Tongue (tissue), 2 donors: ENCODE results near the gene OPA1. TPM values are rescaled to one million over a fixed set of nuclear protein-coding genes. Genes with fewer than 3 reads are reported as not detected.

Experiments
- DNase-seq: peaks from one replicate; pipeline ENCODE4 v3.0.0-alpha.2; 2015
- total RNA-seq: library from RNA; depleted of rRNA; stranded (reverse); fragments of >200 nt; gene quantifications from one replicate; pipeline ENCODE4 v1.2.3, GENCODE V29; 2014

The OPA1 gene
- total RNA-seq, 1 donor from 2014 or later = 85.6 TPM

GRCh38 chr3:193650585-193650984, 57.6 kb downstream of the OPA1 start:
- no peak for DNase-seq

DNA sequence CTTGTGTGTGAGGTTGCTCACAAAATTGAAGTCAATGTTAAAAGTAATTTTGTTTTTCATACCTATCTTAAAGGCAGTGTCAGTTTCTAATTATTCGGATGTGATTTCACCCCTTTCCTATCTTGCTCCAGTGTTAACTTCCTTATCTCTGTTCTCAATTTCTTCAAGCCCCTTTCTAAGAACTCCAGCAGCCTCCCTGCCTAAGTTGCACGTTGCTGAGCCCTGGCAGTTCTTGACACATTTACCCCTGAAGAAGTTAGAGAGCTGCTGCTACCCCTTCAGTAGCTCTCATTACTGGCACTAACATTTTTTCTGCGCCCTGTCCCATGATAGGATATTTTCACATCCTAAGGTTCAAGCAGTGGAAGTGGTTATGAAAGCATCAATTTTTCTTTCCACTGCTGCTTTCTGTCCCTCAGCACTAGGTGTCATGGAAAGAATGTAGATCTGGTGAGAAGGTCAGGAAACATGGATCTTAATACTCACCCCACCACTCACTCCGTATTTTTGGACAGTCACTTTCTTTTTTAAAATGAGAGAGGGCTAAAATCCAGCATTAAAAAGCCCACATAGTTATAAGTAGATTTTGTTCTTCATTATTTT, 62.9 kb downstream of the OPA1 start:
- DNase-seq = no peak

- no peak for DNase-seq
These were observed 63.4 kb downstream of the OPA1 start for GRCh38 chr3:193656445-193656844.

DNA sequence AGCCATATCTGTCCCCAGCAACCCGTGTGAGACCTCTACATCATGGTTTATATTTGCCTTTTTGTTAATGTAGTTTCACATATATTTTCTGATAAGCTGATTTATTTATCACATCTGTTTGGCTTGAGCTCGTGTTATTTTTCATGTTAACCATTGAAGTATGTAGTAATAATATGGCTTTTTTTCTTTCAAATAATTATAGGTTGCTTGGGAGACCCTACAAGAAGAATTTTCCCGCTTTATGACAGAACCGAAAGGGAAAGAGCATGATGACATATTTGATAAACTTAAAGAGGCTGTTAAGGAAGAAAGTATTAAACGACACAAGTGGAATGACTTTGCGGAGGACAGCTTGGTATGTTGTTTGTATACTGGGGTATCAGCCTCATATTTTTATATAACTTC, 63.9 kb downstream of the OPA1 start:
- DNase-seq = no peak

DNA sequence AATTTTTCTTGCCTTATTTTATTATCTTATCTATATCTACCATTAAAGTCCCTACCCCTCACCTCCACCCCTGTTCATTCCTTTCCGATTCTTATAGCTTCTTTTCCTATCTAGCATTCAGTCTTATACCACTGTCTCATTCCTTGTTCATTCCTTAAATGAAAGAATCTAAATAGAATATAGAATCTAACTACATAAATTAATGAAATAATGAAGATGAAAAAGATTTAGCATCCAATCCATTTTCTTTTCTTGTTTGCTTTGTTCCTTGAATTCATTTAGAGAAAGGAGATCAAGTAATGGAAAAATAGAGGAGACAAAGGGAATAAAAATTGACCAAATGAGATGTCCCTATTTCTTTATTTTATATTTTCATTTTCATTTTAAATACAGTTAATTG, 67.2 kb downstream of the OPA1 start:
- no peak for DNase-seq

GRCh38 chr3:193660698-193661411, 67.8 kb downstream of the OPA1 start:
- DNase-seq = no peak

- DNase-seq = no peak
These were observed 69.8 kb downstream of the OPA1 start for GRCh38 chr3:193662757-193663322.

- peak; percentile 65 for DNase-seq
These were observed 72.5 kb downstream of the OPA1 start for GRCh38 chr3:193665370-193665989.

GRCh38 chr3:193673845-193674244, 80.8 kb downstream of the OPA1 start:
- DNase-seq = peak; percentile 78

GRCh38 chr3:193674714-193675113, 81.7 kb downstream of the OPA1 start:
- DNase-seq = no peak

- DNase-seq = no peak
These were observed 84.7 kb downstream of the OPA1 start for GRCh38 chr3:193677734-193678133.

GRCh38 chr3:193680220-193680619, 87.2 kb downstream of the OPA1 start:
- DNase-seq = no peak

GRCh38 chr3:193681631-193682030, 88.6 kb downstream of the OPA1 start:
- DNase-seq = no peak

DNA sequence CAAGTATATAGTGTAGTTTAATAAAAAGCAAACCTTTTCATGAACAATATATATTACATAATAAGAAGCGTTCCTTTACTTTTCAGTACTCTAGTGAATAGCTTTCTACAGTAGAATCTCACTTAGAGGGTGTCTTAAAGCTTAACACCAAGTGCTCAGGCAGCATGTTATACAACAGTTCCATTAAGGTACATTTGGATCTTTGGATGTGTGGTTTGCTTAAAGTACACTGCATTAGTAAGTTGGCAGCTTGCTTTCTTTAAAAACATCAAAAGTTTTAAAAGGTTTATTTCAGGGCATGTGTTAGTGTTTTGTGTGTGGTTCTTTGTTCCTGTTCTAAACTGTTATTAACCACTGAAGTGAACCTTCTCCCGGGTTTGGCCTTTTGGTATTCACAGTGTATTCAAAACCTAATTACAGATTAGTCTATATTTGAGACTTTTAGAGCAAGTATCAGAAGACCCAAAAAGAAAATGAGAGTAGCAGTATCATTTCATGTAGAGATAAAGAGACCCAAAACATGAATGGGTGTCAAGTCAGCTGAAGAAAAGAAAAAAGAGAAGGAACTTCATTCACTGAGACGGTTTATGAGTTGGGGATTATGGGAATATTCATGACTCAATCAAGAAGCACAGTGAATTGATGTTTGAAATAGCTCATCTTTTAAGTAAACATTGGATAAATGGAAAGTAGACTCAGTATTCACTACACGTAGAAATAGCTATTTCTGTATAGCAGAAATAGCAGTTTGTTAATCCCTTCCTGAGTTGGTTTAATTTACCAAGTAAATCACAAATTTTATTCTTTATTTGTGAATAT, 93.9 kb downstream of the OPA1 start:
- DNase-seq = no peak

- no peak for DNase-seq
These were observed 96.1 kb downstream of the OPA1 start for GRCh38 chr3:193688834-193689714.

- DNase-seq = no peak
These were observed 100.8 kb downstream of the OPA1 start for GRCh38 chr3:193693774-193694173.

DNA sequence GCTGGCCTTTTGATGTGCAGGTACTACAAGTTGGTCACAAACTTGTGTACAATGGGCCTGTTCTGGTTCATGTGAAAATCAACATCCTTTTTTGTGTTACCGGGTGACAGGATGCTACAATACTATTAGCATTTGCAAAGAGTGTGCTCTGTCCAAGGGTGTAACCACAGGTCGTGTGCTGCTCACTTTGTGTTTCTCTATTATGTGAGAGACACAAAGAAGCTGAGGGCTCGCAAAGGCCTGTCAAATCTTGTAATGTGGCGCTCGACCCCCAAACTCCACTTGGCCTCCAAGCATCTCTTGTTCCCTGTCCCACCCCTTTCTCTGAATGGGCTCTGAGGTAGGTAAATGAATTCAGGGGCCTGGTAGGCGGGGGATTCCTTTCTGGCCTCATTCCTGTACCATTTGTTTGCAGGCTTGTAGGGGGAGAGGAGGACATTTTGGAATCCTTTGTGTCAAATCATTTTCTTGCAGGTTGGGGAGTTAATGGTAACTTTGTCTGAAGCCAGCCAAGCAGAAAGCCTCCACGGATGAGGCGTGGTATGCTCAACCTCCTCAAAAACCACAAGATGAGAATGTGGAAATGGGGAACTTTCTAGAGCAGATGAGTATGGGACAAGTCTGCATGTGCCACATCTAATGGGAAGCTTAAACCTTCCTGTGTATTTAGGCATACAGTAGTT, 109.1 kb downstream of the OPA1 start:
- no peak for DNase-seq

DNA sequence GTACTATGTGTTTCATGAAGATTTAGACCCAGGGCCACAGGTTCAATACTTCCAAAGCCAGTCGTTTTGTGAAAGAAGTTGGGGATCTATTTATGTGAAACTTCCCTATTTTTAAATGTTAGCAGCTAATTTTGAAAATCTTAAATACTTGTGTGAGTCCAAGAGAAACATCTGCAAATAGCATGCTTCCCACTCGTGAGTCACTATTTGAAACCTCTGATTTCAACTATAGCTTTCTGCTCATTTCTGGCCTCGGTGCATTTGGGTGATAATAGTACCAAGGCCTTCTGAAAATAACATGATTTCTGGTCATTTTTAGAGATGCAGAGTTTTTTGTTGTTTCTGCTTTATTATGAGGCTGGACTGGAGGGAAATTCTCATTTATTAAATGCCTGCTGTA, 110.0 kb downstream of the OPA1 start:
- DNase-seq = no peak

- no peak for DNase-seq
These were observed 111.4 kb downstream of the OPA1 start for GRCh38 chr3:193704431-193704830.

DNA sequence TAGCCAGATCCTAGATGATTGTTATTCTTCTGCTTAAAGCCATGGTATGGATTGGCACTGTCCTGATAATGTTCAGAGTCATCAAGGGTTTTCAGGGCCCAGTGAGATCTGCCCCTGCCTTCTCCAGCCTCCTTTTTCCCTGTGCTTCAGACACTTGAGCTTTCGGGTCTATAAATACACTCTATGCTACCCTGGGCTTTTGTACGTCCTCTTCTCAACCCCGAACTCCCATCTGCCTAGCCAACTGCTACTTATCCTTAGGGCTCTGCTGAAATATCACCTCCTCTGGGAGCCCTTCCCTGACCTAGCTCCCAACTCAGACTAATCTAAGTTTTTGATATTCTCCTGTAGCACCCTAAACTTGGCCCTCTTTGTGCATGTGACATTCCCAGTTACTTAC, 115.3 kb downstream of the OPA1 start:
- DNase-seq = no peak
